ENCODE measurements around the gene SCO1. TPM values are rescaled to one million over a fixed set of nuclear protein-coding genes. Genes with fewer than 3 reads are reported as not detected.
A peak's percentile ranks its signal among the peaks of the same experiment; 100 is the strongest.

SCO1 gene
- total RNA-seq, 1 experiment from 2014 or later: 60.3 TPM

DNA sequence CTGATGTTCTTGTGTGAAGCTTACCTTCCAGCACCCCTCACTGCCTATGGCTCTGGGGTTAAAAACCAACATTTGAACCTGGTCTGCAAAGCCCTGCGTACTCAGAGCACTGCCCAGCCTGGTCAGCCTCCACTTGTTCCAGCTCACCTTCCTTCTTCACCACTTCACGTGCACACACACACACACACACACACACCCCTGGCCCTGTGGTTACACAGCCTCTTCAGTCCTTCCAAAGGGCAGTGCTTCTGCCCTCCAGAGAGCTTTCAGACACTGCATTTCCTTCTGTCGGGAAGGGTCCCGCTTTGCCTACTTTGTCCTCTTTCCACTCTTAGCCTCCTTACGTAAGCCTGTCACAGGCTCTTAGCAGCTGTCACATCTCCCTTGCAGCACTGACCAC is 42.1 kb upstream of the SCO1 start:
- no peak overlapping the region for H3K4ac ChIP-seq (ENCODE audit: low read depth, low read length)
- no peak overlapping the region for H4K8ac ChIP-seq (replicated peaks; ENCODE audit: insufficient read length, low read depth, low read length)
- H3K27me3 ChIP-seq (ENCODE audit: insufficient read depth, low read length): no peaks in the 10 kb centered on the region
- Mint-ChIP-seq H3K36me3 (ENCODE audit: insufficient read depth in 1 of 3, low read depth in 3 of 3) (peaks cover 0 to 1% (median 0%) of the 10 kb centered on the region in 3 experiments; a peak in 1 of 7 replicates), H3K27me3 (ENCODE audit: low read depth) (no peaks in the 10 kb centered on the region; the same call in 1 of the 2 replicates), H3K4me1 (peaks cover 2 to 13% of the 10 kb centered on the region in 2 experiments; a peak in 3 of 4 replicates), H3K27ac (peak overlapping the region in 1 of 3 experiments; percentile 42; a peak in 1 of 7 replicates), H3K4me3 (no peak overlapping the region), H3K9me3 (no peaks in the 10 kb centered on the region)
- H3T11ph ChIP-seq (ENCODE audit: low read length): no peak overlapping the region
- H3K4me1 ChIP-seq (ENCODE audit: insufficient read depth, low read length): no peaks in the 10 kb centered on the region; the same call in 1 of the 2 replicates
- H3K23ac ChIP-seq (ENCODE audit: insufficient read length, low read depth, low read length): no peak overlapping the region
- H2AFZ ChIP-seq (ENCODE audit: low read length): no peak overlapping the region
- no peaks in the 10 kb centered on the region for H3K9me3 ChIP-seq (ENCODE audit: control insufficient read depth, low read depth, low read length)
- H3K4me2 ChIP-seq (ENCODE audit: insufficient read depth, insufficient read length, low read length): no peak overlapping the region
- no peak overlapping the region for H2BK5ac ChIP-seq (ENCODE audit: insufficient read length, low read length)
- no peaks in the 10 kb centered on the region for H4K20me1 ChIP-seq (ENCODE audit: control insufficient read depth, insufficient read depth, insufficient read length)
- no peak overlapping the region for H2BK120ac ChIP-seq (ENCODE audit: low read depth, low read length, poor library complexity, severe bottlenecking)
- no peak overlapping the region for H4K5ac ChIP-seq (ENCODE audit: insufficient read length, low read depth, low read length)
- H2AK5ac ChIP-seq (ENCODE audit: insufficient read length, low read length): no peak overlapping the region
- no peak overlapping the region for H3K27ac ChIP-seq (ENCODE audit: insufficient read length, low read depth, low read length)
- WGBS (ENCODE audit: extremely low coverage, insufficient read length, low lambda C conversion rate): no CpG with 5 or more reads among the region's 5 CpGs
- H3K79me1 ChIP-seq (ENCODE audit: insufficient read depth, low read depth, low read length, poor library complexity, severe bottlenecking): no peaks in the 10 kb centered on the region
- H4K91ac ChIP-seq (ENCODE audit: insufficient read length, low read depth, low read length): no peak overlapping the region
- H3K56ac ChIP-seq (ENCODE audit: insufficient read length, low read depth, low read length): no peak overlapping the region
- no peaks in the 10 kb centered on the region for H3K23me2 ChIP-seq (ENCODE audit: insufficient read length, low read depth, low read length, poor library complexity, severe bottlenecking)
- no peak overlapping the region for H3K9ac ChIP-seq (ENCODE audit: extremely low read depth, insufficient read length, low read length)
- DNase-seq: peak; percentile 26
- no peak overlapping the region for H3K14ac ChIP-seq (ENCODE audit: insufficient read depth, low read length)
- no peak overlapping the region for H2BK20ac ChIP-seq (ENCODE audit: low read depth, low read length, poor library complexity, severe bottlenecking)
- H3K18ac ChIP-seq (ENCODE audit: insufficient read length, low read depth, low read length): no peak overlapping the region
- H3K79me2 ChIP-seq (ENCODE audit: insufficient read depth, low read length): no peaks in the 10 kb centered on the region
- TF ChIP-seq, protein P1, sequence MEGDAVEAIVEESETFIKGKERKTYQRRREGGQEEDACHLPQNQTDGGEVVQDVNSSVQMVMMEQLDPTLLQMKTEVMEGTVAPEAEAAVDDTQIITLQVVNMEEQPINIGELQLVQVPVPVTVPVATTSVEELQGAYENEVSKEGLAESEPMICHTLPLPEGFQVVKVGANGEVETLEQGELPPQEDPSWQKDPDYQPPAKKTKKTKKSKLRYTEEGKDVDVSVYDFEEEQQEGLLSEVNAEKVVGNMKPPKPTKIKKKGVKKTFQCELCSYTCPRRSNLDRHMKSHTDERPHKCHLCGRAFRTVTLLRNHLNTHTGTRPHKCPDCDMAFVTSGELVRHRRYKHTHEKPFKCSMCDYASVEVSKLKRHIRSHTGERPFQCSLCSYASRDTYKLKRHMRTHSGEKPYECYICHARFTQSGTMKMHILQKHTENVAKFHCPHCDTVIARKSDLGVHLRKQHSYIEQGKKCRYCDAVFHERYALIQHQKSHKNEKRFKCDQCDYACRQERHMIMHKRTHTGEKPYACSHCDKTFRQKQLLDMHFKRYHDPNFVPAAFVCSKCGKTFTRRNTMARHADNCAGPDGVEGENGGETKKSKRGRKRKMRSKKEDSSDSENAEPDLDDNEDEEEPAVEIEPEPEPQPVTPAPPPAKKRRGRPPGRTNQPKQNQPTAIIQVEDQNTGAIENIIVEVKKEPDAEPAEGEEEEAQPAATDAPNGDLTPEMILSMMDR (conservative IDR thresholded peaks at IDR 0.05): no peak
- H2BK12ac ChIP-seq (ENCODE audit: insufficient read length, low read depth, low read length): no peak overlapping the region
- no peak overlapping the region for H2BK15ac ChIP-seq (ENCODE audit: low read depth, low read length)
